CD4-positive, alpha-beta T cell (primary cell): ENCODE measurements around the gene MBNL2. TPM values are rescaled to one million over a fixed set of nuclear protein-coding genes. Genes with fewer than 3 reads are reported as not detected.

Experiments
- ATAC-seq: fragments of 200-7000 bp; cut with Tn5 transposase; one replicate; pipeline ENCODE4 v1.10.0; 2022; ENCODE audit warnings: mild to moderate bottlenecking; ENCODE audit not compliant: poor library complexity
- CTCF ChIA-PET: fragments of 350-600 bp; sonication (Branson Sonifier 250); formaldehyde crosslinking; loops from one replicate; lab custom pipeline; 2021; ENCODE audit warnings: antibody characterized with exemption, inconsistent platforms; lab: Charles Lee
- POLR2A ChIA-PET: fragments of 350-600 bp; sonication (Branson Sonifier 250); formaldehyde crosslinking; loops from one replicate; lab custom pipeline; 2021; ENCODE audit warnings: antibody characterized with exemption, inconsistent platforms; lab: Charles Lee
- DNase-seq, 14 experiments: peaks; one replicate each; pipeline ENCODE4 v3.0.0-alpha.2; 2013 to 2020; ENCODE audit warnings: mixed read lengths in 2 of 14
- H3K27ac ChIP-seq, 2 donors: one replicate each; pipeline versions ENCODE4 v1.5.1 to v1.7.0; 2013; ENCODE audit warnings: low read length in 2 of 2, low read depth in 1 of 2, mild to moderate bottlenecking in 1 of 2
- H3K27me3 ChIP-seq, 2 experiments: 1 replicate in 1 of 2; 2 replicates in 1 of 2; pipeline versions ENCODE4 v1.6.1 to v1.7.0; 2013; ENCODE audit warnings: low read length in 2 of 2, control low read depth in 1 of 2, mild to moderate bottlenecking in 1 of 2, moderate library complexity in 1 of 2; ENCODE audit not compliant: insufficient read depth in 2 of 2, control insufficient read depth in 1 of 2
- H3K36me3 ChIP-seq: one replicate; pipeline ENCODE4 v1.6.1; 2013; ENCODE audit warnings: low read length, control low read depth; ENCODE audit not compliant: insufficient read depth
- H3K4me1 ChIP-seq: one replicate; pipeline ENCODE4 v1.6.1; 2013; ENCODE audit warnings: low read length, control low read depth; ENCODE audit not compliant: insufficient read depth
- H3K4me3 ChIP-seq: one replicate; pipeline ENCODE4 v1.5.1; 2013; ENCODE audit warnings: mild to moderate bottlenecking, low read length, moderate library complexity
- H3K9me3 ChIP-seq, 2 experiments: 1 replicate in 1 of 2; 2 replicates in 1 of 2; pipeline versions ENCODE4 v1.6.1 to v1.7.0; 2013; ENCODE audit warnings: low read length in 2 of 2, mild to moderate bottlenecking in 2 of 2, control low read depth in 1 of 2, moderate library complexity in 1 of 2; ENCODE audit not compliant: control insufficient read depth in 1 of 2, insufficient read depth in 1 of 2
- H3K27ac Mint-ChIP-seq: one replicate; pipeline ENCODE4 v1.8.0; 2020; ENCODE audit warnings: mixed read lengths
- H3K27me3 Mint-ChIP-seq: one replicate; pipeline ENCODE4 v1.8.0; 2021; ENCODE audit warnings: mixed read lengths
- H3K36me3 Mint-ChIP-seq: one replicate; pipeline ENCODE4 v1.8.0; 2021; ENCODE audit warnings: low read depth, mixed read lengths
- H3K4me1 Mint-ChIP-seq: one replicate; pipeline ENCODE4 v1.8.0; 2021; ENCODE audit warnings: low read depth, mixed read lengths
- H3K4me3 Mint-ChIP-seq: one replicate; pipeline ENCODE4 v1.8.0; 2020; ENCODE audit warnings: mild to moderate bottlenecking, mixed read lengths
- H3K9me3 Mint-ChIP-seq: one replicate; pipeline ENCODE4 v1.8.0; 2020; ENCODE audit warnings: mixed read lengths
- CTCF ChIP-seq: fragments of 200-600 bp; IDR thresholded peaks from one replicate; pipeline ENCODE4 v1.8.0; 2022; ENCODE audit warnings: antibody characterized with exemption, mild to moderate bottlenecking
- intact Hi-C, 2 experiments: fragments of 100-400 bp; cut with DNase I in 1 of 2; cut with micrococcal nuclease in 1 of 2; formaldehyde crosslinking; loops; one replicate each; pipeline versions ENCODE4 v1.15.1 to v1.9.0; 2023 to 2025; cut with DNase I, micrococcal nuclease
- total RNA-seq, 174 experiments: library from RNA in 2 of 174; stranded (reverse) in 2 of 174; gene quantifications; one replicate each; pipeline ENCODE4 v1.2.3 and lab custom pipeline; 2021 to 2026

MBNL2 gene
- total RNA-seq, 2 experiments from 2014 or later = 35.9 to 36.0 TPM

- no peaks in the 10 kb centered on the region for H3K36me3 ChIP-seq
- CTCF ChIA-PET = interaction anchor here (1.3 to 1.7 kb wide), 2 partner anchors 8 to 12 kb away, joined by 3 to 5 read pairs; no protein-coding TSS in a partner anchor
- TF ChIP-seq CTCF = no peak
- POLR2A ChIA-PET = interaction anchor here (1.0 to 2.4 kb wide), 6 partner anchors 9 to 218 kb away, joined by 3 to 19 read pairs (median 6); partner anchors contain the start of gene RAP2A
- DNase-seq (no peak), ATAC-seq (no peak)
- no peaks in the 10 kb centered on the region for H3K27me3 ChIP-seq
- Mint-ChIP-seq H3K4me3 (peak overlapping the region; percentile 20), H3K27me3 (no peaks in the 10 kb centered on the region), H3K27ac (peak overlapping the region; percentile 75), H3K4me1 (peaks cover 64% of the 10 kb centered on the region), H3K36me3 (no peaks in the 10 kb centered on the region), H3K9me3 (no peaks in the 10 kb centered on the region)
- no peak overlapping the region for H3K4me3 ChIP-seq
- H3K27ac ChIP-seq = peak overlapping the region in 1 of 2 donors; percentile 25
- H3K9me3 ChIP-seq = no peaks in the 10 kb centered on the region
- intact Hi-C loops = no loop called here
- H3K4me1 ChIP-seq = peaks cover 19% of the 10 kb centered on the region
Measured at GRCh38 chr13:97214921-97215320, 7.2 kb upstream of the MBNL2 start.

DNA sequence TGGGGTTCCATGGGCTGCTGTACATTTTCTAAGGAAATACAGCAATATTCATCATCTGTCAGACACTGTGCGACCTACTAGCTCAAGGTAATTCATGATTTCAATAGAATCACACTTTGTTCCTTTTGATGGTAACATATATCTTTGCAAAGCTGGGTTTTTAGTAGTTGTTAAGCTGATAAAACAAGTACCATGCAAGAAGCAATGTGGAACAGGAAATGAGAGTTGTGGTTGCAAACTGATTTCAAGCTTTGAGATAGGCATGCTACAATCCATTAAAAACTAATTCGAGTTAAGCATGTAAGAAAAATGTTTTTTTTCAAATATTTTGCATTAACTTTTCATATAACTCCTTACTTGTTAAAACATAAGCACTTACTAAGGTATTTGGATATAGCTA, 6.8 kb upstream of the MBNL2 start:
- no peaks in the 10 kb centered on the region for H3K9me3 Mint-ChIP-seq
- ChIA-PET CTCF (interaction anchor here (0.7 to 1.7 kb wide), 3 partner anchors 8 to 106 kb away, joined by 3 to 5 read pairs (median 5); no protein-coding TSS in a partner anchor), POLR2A (interaction anchor here (1.0 to 2.4 kb wide), 6 partner anchors 9 to 218 kb away, joined by 3 to 19 read pairs (median 6); partner anchors contain the start of gene RAP2A)
- Histone ChIP-seq H3K9me3 (no peaks in the 10 kb centered on the region), H3K27ac (peak overlapping the region in 1 of 2 donors; percentile 25), H3K4me3 (no peak overlapping the region), H3K36me3 (no peaks in the 10 kb centered on the region), H3K27me3 (no peaks in the 10 kb centered on the region), H3K4me1 (peaks cover 18% of the 10 kb centered on the region)
- H3K36me3 Mint-ChIP-seq = no peaks in the 10 kb centered on the region
- intact Hi-C loops = no loop called here
- peaks cover 60% of the 10 kb centered on the region for H3K4me1 Mint-ChIP-seq
- peak; percentile 84 for ATAC-seq
- no peak for TF ChIP-seq CTCF
- peak in 3 of 14 experiments; percentile 38 to 44 (median 38) for DNase-seq
- H3K27me3 Mint-ChIP-seq = no peaks in the 10 kb centered on the region
- peak overlapping the region; percentile 75 for H3K27ac Mint-ChIP-seq
- H3K4me3 Mint-ChIP-seq = peak overlapping the region; percentile 20

DNA sequence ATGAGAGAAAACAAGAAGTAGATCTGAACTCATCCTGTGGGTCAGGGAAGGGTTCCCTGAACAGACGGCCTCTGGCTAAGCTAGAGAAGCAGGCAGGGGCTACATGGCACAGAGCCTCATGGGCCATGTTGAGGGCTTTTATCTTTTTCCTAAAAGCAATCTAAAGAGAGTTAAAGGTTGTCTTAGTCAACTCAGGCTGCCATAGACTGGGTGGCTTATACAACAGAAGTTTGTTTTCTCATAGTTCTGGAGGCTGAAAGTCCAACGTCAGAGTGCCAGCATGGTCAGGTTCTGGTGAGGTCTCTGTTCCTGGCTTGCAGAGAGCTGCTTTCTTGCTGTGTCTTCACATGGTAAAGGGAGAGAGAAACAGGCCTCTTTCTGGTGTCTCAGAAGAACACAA, 2.9 kb upstream of the MBNL2 start:
- H3K27ac Mint-ChIP-seq = no peak overlapping the region

More for the DNA sequence above, 2.9 kb upstream of the MBNL2 start:
- Histone ChIP-seq H3K4me3 (no peak overlapping the region), H3K27me3 (no peaks in the 10 kb centered on the region), H3K36me3 (no peaks in the 10 kb centered on the region), H3K9me3 (no peaks in the 10 kb centered on the region), H3K4me1 (peaks cover 20% of the 10 kb centered on the region), H3K27ac (no peak overlapping the region)
- CTCF ChIA-PET = no interaction called here
- Mint-ChIP-seq H3K36me3 (peaks cover 13% of the 10 kb centered on the region), H3K4me3 (no peak overlapping the region), H3K27me3 (no peaks in the 10 kb centered on the region), H3K9me3 (no peaks in the 10 kb centered on the region), H3K4me1 (peaks cover 39% of the 10 kb centered on the region)
- intact Hi-C loops = no loop called here
- no peak for ATAC-seq
- POLR2A ChIA-PET = no interaction called here
- no peak for TF ChIP-seq CTCF
- DNase-seq = no peak
